Pancreas (tissue), 10 donors: ENCODE measurements around the gene SRGAP2C. TPM values are rescaled to one million over a fixed set of nuclear protein-coding genes. Genes with fewer than 3 reads are reported as not detected.
"Not testable (repeated sequence)": the region's sequence is repeated elsewhere in the genome, so short reads cannot be mapped to it uniquely, and the experiment has no call there.

Experiments used
- ATAC-seq, 4 donors: fragments of 200-7000 bp; cut with Tn5 transposase; one replicate each; pipeline versions ENCODE4 v1.8.0 to v1.9.1; 2020; ENCODE audit warnings: mild to moderate bottlenecking in 4 of 4, moderate library complexity in 4 of 4
- DNase-seq, 6 donors: peaks; one replicate each; pipeline ENCODE4 v3.0.0-alpha.2; 2020
- FAIRE-seq: peaks from 2 replicates; lab custom pipeline; 2012; peaks lifted over from hg19 to GRCh38; lab: Jason Lieb, UNC
- H3K27ac ChIP-seq, 4 donors: fragments of 200-600 bp; sonication (generic); 1 replicate in 3 of 4; 2 replicates in 1 of 4; pipeline versions ENCODE4 v1.5.0 to v1.8.0; 2020
- H3K27me3 ChIP-seq, 4 donors: fragments of 200-600 bp; one replicate each; pipeline ENCODE4 v1.8.0; 2021
- H3K36me3 ChIP-seq, 3 donors: fragments of 200-600 bp; sonication (generic) in 1 of 3; one replicate each; pipeline versions ENCODE4 v1.5.0 to v1.8.0; 2020 to 2021
- H3K4me1 ChIP-seq, 3 donors: fragments of 200-600 bp; one replicate each; pipeline ENCODE4 v1.8.0; 2021
- H3K4me3 ChIP-seq, 4 donors: fragments of 200-600 bp; sonication (generic) in 2 of 4; one replicate each; pipeline versions ENCODE4 v1.5.0 to v1.8.0; 2020 to 2021
- H3K9me3 ChIP-seq, 4 donors: fragments of 200-600 bp; one replicate each; pipeline ENCODE4 v1.8.0; 2021
- CTCF ChIP-seq, 4 donors: fragments of 200-600 bp; sonication (generic) in 3 of 4; IDR thresholded peaks; one replicate each; pipeline versions ENCODE4 v1.5.0 to v1.8.0; 2021; ENCODE audit warnings: antibody characterized with exemption in 4 of 4
- WGBS, 2 donors: extraction: QIAGEN DNeasy Blood & Tissue Kit; methylation state at CpG; one replicate each; pipeline ENCODE4 v1.1.7; 2013; 5-methylcytosine and 5-hydroxymethylcytosine counted together
- intact Hi-C, 3 donors: fragments of 100-400 bp; cut with DNase I; formaldehyde crosslinking; loops; one replicate each; pipeline versions ENCODE4 v1.11.1 to v1.14.2; 2022
- polyA plus RNA-seq, 2 donors: library from polyadenylated mRNA; stranded (reverse); fragments of 200-250 nt; gene quantifications; one replicate each; pipeline ENCODE4 v1.2.3, GENCODE V29; 2013
- total RNA-seq, 6 donors: library from RNA; stranded (reverse); fragmentation: NEBNext Ultra II Directional in 4 of 6; extraction: Animal tissue kit (Norgen Biotek cat#: 25700) in 4 of 6; gene quantifications; one replicate each; pipeline versions ENCODE4 v1.2.1 to v1.2.4, GENCODE V29; 2021 to 2023
- donor health status: healthy with polysubstance abuse.
- donor health status: DM: no; HTN: no; CAD: no; lungs with moderate emphysema.
- donor health status: DM: no; HTN: no; CAD: no.
- donor health status: control.
- donor health status: control.
- donor health status: Bipolar disorder and iron deficiency.
- donor health status: DM: yes; HTN: yes; CAD: no.
- donor health status: DM: no; HTN: no; CAD: no.
- donor health status: DM: no; HTN: no; CAD: no.
- donor health status: DM: yes; HTN: yes; CAD: no.

Gene SRGAP2C
- total and polyA plus RNA-seq, 8 donors: 2.2 to 12.4 (median 4.8) TPM

GRCh38 chr1:121401375-121401955 lies 216.7 kb downstream of the SRGAP2C start:
- ATAC-seq, intact Hi-C loops, H3K9me3 ChIP-seq, H3K4me3 ChIP-seq, H3K27me3 ChIP-seq, FAIRE-seq, H3K36me3 ChIP-seq, H3K27ac ChIP-seq, DNase-seq, H3K4me1 ChIP-seq: not testable (repeated sequence)
- WGBS, 2 donors: 45 to 54% methylated on average over 22 of the region's 26 CpGs

- H3K27me3 ChIP-seq, ATAC-seq, H3K9me3 ChIP-seq, DNase-seq, intact Hi-C loops, H3K36me3 ChIP-seq, H3K4me3 ChIP-seq, FAIRE-seq, H3K27ac ChIP-seq, H3K4me1 ChIP-seq: not testable (repeated sequence)
- WGBS, 2 donors: 80 to 86% methylated on average over 6 of the region's 7 CpGs
Measured at GRCh38 chr1:121403254-121403653, 218.5 kb downstream of the SRGAP2C start.

- DNase-seq (no peak), FAIRE-seq (no peak), ATAC-seq (peak in 1 of 4 donors; percentile 13)
- WGBS, 2 donors: 93 to 94% methylated on average over 1 of the region's 1 CpG
- no peak overlapping the region for H3K4me3 ChIP-seq
- intact Hi-C loops: no loop called here
- H3K27ac ChIP-seq: no peak overlapping the region
- no peaks in the 10 kb centered on the region for H3K27me3 ChIP-seq
- no peaks in the 10 kb centered on the region for H3K36me3 ChIP-seq
- TF ChIP-seq CTCF (IDR thresholded peaks at IDR 0.05): no peak
- H3K4me1 ChIP-seq: no peaks in the 10 kb centered on the region
- H3K9me3 ChIP-seq: no peaks in the 10 kb centered on the region
Measured at GRCh38 chr1:121408354-121408753, 223.6 kb downstream of the SRGAP2C start.

GRCh38 chr1:121413821-121414220 lies 229.0 kb downstream of the SRGAP2C start:
- no peak for ATAC-seq
- no peaks in the 10 kb centered on the region for H3K36me3 ChIP-seq
- no peaks in the 10 kb centered on the region for H3K27me3 ChIP-seq
- TF ChIP-seq CTCF (IDR thresholded peaks at IDR 0.05): no peak
- intact Hi-C loops: no loop called here
- no peaks in the 10 kb centered on the region for H3K9me3 ChIP-seq
- FAIRE-seq: no peak
- H3K4me1 ChIP-seq: peaks cover 0 to 5% (median 0%) of the 10 kb centered on the region in 3 donors
- no peak for DNase-seq
- WGBS, 2 donors: 73 to 78% methylated on average over 3 of the region's 3 CpGs
- no peak overlapping the region for H3K4me3 ChIP-seq
- H3K27ac ChIP-seq: no peak overlapping the region

GRCh38 chr1:121414905-121415304 lies 230.1 kb downstream of the SRGAP2C start:
- Histone ChIP-seq H3K4me1 (peaks cover 0 to 5% (median 0%) of the 10 kb centered on the region in 3 donors), H3K9me3 (no peaks in the 10 kb centered on the region), H3K36me3 (no peaks in the 10 kb centered on the region), H3K27me3 (no peaks in the 10 kb centered on the region), H3K4me3 (no peak overlapping the region), H3K27ac (no peak overlapping the region)
- no peak for TF ChIP-seq CTCF (IDR thresholded peaks at IDR 0.05)
- WGBS, 2 donors: 67 to 69% methylated on average over 2 of the region's 2 CpGs
- no peak for DNase-seq
- intact Hi-C loops: no loop called here
- ATAC-seq: peak in 3 of 4 donors; percentile 56 to 70 (median 61)
- FAIRE-seq: no peak

- whole genome bisulfite sequencing, 2 donors: 71 to 84% methylated on average over 6 of the region's 6 CpGs
- DNase-seq (no peak), FAIRE-seq (no peak), ATAC-seq (no peak)
- Histone ChIP-seq H3K4me3 (no peak overlapping the region), H3K4me1 (peaks cover 0 to 5% (median 0%) of the 10 kb centered on the region in 3 donors), H3K27me3 (no peaks in the 10 kb centered on the region), H3K9me3 (no peaks in the 10 kb centered on the region), H3K27ac (no peak overlapping the region), H3K36me3 (no peaks in the 10 kb centered on the region)
- no peak for TF ChIP-seq CTCF (IDR thresholded peaks at IDR 0.05)
- intact Hi-C loops: no loop called here
Measured at GRCh38 chr1:121417325-121417923, 232.6 kb downstream of the SRGAP2C start.
